Cerebellar nuclear complex (tissue), 1 donor: Measurements from ENCODE around the gene ECE2.
A peak's percentile ranks its signal among the peaks of the same experiment; 100 is the strongest.
"Not testable (repeated sequence)": the region's sequence is repeated elsewhere in the genome, so short reads cannot be mapped to it uniquely, and the experiment has no call there.

Source experiments
- DNase-seq, 2 experiments: peaks; one replicate each; lab custom pipeline; 2025; lab: John Stamatoyannopoulos, UW

The ECE2 gene

DNA sequence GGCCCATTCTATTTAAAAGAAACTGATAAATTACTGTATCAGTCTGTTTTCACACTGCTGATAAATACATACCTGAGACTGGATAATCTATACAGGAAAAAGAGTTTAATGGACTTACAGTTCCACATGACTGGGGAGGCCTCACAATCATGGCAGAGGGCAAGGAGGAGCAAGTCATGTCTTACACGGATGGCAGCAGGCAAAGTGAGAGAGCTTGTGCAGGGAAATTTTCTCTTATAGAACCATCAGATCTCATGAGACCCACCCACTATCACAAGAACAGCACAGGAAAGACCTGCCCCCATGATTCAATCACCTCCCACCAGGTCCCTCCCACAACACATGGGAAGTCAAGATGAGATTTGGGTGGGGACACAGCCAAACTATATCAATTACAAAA, 8.6 kb upstream of the ECE2 start:
- DNase-seq = not testable (repeated sequence)

DNA sequence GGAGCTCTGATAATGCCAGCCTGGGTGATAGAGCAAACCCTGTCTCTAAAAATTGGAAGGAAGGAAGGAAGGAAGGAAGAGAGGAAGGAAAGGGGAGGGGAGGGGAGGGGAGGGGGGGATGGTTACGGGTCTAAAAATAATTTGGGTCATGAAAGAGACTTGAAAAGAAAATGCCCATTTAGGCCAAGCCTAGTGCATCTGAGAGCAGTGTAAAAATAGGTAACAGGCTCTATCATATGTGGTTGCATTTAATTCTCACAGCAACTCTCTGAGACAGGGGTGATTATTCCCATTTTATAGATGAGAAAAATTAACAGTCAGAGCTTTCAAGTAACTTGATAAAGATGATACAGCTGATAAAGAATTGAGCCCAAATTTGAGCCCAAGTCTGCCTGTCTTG, 3.6 kb upstream of the ECE2 start:
- DNase-seq = no peak

DNA sequence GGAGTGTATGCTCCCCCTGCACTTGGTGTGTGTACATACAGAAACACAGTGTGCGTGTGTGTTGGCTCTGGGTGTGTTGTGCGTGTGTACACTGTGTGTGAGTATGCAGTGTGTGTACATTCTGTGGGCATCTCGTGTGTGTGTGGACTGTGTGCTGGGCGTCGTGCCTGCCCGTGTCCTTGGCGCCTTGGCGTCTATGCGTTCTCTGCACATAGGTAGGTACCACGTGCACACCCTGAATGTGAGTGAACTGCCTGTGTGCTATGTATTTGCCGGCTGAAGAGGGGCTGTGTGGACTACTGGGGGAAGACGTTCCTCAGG, 481 bp upstream of the ECE2 start:
- no peak for DNase-seq

DNA sequence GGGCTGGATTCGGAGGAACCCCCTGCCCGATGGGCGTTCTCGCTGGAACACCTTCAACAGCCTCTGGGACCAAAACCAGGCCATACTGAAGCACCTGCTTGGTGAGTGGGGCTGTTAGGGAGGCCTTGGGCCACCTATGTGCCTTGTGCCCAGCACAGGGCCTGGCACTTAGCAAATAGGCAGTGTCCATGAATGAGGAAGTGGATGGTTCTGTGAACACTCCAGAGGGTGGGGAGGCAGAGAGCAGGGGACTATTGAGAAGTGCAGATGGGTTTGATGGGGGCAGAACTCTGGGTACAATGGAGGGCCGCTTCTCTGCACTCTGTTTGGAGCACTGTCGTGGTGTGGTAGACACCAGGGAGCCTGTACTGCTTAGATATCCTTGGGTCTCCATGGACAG, 1.5 kb downstream of the ECE2 start:
- DNase-seq = no peak

DNA sequence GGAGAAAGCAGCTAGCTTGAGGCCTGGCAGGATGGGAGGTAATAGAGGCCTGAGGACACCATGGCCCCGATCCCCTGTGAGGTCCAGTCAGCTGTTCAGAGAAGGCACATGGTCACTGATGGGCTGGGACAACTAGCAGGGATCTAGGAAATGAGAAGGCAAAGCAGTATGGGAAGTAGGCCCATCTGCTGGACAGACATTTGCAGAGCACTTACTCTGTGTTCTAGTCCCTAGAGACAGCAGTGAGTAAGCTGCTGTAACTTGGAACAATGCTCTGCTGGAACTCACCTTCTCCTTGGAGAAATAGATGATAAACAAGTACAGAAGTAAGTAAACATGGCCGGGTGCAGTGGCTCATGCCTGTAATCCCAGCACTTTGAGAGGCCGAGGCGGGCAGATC, 7.1 kb downstream of the ECE2 start:
- DNase-seq = no peak

DNA sequence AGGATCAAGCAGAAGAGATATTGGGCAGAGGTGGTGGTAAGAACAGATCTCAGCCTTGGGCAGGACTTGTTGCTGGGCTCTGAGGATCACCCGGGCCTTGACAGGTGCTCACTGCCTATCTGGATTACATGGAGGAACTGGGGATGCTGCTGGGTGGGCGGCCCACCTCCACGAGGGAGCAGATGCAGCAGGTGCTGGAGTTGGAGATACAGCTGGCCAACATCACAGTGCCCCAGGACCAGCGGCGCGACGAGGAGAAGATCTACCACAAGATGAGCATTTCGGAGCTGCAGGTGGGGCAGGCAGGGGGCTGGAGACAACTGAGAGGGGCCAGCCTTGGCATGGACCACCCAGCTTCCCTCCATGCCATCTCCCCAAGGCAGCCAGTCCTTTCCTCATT, 7.9 kb downstream of the ECE2 start:
- DNase-seq = no peak

DNA sequence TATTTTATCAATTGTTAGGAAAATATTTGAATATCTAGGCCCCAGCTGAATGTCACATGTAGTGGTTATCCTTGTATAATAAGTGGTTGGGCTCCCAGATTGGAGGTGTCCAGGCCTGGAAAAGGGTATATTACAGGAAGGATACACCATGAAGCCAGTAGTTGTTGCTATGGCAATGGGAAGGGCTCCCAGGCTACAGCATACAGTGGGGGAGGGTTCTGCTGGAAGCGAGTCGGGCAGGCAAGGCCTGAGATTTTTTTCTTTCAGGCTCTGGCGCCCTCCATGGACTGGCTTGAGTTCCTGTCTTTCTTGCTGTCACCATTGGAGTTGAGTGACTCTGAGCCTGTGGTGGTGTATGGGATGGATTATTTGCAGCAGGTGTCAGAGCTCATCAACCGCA, 8.9 kb downstream of the ECE2 start:
- DNase-seq = peak in 1 of 2 experiments; percentile 9

DNA sequence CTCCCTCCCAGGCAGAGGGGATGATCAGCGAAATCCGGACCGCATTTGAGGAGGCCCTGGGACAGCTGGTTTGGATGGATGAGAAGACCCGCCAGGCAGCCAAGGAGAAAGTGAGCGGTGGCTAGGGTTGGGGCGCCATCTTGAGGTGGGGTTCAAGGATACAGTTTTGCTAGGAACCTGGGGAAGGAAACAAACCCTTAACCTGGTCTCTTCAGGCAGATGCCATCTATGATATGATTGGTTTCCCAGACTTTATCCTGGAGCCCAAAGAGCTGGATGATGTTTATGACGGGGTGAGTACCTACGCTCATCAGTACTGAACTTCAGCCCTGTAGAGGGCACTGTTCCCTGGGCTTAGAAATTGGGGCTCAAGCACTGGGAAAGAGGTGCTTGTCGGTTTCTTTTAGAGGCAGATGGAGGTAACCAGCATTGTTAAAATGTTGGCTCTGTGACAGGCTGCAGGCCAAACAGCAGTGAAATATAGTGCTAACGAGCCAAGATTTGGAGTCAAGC, 13.7 kb downstream of the ECE2 start:
- DNase-seq = no peak

DNA sequence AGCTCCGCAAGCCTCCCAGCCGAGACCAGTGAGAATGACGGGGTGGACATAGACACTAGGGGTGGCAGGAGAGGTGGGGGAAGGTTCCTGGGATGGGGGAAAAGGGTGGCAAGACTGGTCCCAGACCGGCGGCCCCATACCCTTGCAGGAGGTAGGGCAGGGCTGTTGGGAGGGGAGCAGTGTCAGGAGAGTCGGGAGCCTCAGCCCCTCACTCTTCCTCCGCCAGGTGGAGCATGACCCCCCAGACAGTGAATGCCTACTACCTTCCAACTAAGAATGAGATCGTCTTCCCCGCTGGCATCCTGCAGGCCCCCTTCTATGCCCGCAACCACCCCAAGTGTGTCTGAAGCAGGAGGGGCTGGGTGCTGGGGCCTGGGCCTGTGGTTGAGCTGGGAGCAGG, 14.5 kb downstream of the ECE2 start:
- DNase-seq = no peak

DNA sequence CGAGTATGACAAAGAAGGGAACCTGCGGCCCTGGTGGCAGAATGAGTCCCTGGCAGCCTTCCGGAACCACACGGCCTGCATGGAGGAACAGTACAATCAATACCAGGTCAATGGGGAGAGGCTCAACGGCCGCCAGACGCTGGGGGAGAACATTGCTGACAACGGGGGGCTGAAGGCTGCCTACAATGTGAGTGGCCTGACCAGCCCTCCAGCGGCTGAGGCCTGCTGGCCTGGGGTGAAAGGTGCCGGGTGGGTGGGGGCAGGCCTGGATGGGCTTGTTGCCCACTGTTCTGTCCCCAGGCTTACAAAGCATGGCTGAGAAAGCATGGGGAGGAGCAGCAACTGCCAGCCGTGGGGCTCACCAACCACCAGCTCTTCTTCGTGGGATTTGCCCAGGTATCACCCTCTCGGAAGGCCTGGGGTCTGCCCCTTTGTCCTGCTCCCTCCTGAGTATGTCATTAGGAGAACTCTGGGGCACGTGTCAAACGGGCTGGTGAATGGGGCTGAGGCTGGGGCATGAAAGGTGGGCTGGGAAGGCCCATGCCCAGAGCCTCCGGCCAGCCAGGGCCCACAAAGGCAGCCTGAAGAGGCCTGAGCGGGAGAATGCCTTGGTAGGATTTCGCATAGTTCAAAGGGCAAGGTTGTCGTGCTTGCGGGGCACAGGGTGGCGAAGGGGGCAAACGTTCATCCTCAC, 15.4 kb downstream of the ECE2 start:
- DNase-seq = no peak

DNA sequence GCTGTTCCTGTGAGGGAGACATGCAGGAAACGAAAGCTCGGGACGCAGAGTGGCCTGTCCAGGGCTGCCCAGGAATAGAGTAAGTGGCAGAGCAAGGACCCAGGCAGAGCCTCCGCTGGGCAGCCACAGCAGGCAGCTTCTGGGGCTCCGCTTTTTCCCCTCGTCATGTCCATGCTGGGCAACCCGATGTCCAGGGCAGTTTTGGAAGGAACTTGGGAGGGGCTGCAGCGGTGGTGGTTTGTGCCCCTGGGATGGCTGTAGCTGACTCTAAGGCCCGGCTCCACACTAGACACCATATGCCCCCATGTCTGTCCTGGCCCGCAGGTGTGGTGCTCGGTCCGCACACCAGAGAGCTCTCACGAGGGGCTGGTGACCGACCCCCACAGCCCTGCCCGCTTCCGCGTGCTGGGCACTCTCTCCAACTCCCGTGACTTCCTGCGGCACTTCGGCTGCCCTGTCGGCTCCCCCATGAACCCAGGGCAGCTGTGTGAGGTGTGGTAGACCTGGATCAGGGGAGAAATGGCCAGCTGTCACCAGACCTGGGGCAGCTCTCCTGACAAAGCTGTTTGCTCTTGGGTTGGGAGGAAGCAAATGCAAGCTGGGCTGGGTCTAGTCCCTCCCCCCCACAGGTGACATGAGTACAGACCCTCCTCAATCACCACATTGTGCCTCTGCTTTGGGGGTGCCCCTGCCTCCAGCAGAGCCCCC, 16.1 kb downstream of the ECE2 start:
- DNase-seq = no peak

DNA sequence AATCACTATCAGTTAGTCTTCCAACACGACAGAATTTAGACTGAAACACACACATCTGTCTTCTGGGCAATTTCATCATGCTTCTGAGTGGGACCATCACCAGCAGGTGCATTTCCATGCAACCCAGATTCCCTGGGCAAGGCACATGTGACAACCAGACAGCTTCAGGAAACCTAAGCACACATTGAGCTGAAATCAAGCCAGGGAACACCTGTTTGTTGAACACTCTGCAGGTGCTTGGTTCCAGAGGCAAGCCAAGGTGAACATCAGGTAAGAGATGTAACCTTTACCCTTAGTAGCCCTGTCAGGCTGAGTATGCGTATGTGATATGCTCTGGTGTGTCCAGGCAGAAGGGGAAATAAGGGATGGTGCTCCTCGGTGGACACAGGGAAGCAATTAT, 19.9 kb downstream of the ECE2 start:
- DNase-seq = no peak

DNA sequence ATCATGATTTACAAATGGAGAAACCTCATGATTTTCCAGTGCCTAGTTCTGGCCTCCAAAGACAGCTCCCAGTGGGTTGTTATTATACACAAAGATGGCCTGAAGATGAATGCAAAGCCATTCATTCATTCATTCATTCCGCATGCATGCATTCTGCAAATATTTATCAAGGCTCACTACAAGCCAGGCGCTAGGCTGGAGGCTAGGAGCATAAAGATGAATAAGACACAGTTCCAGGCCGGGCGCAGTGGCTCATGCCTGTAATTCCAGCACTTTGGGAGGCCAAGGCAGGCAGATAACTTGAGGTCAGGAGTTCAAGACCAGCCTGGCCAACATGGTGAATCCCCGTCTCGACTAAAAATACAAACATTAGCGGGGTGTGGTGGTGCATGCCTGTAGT, 20.8 kb downstream of the ECE2 start:
- no peak for DNase-seq

DNA sequence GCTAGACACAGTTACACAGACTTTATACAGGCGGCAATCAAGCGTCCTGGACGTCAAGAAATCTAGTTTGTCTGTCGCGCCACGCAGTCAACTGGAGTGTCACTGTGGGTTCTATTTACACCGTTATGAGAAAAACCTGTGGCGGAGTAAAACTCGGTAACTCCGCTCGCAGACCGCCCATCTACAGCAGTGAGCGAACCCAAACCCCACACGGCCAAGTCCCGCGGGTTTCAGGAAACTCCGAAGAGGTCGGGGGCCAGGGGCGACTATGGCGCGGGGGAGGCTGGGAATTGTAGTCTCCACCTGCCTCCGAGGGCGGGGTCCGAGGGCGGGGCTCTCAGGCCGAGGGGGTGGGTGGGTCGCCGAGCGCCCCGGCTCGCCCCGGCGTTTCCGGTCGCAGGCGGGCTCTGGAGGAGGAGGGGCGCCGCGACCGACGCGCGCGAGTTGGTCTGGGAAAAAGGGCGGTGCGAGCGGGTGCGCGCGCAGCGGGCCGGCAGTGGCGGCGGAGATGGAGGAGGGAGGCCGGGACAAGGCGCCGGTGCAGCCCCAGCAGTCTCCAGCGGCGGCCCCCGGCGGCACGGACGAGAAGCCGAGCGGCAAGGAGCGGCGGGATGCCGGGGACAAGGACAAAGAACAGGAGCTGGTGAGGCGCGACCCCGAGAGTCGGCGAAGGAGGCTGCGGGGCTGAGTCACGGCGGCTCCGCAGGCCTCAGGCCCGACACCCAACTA, 23.1 kb downstream of the ECE2 start, which contains the start of gene PSMD2:
TSS of gene PSMD2 (plus strand) at position 483 of the 729 bp plus-strand sequence. CDS start at position 509, 26 bp downstream.
- DNase-seq = peak; percentile 77 to 87

DNA sequence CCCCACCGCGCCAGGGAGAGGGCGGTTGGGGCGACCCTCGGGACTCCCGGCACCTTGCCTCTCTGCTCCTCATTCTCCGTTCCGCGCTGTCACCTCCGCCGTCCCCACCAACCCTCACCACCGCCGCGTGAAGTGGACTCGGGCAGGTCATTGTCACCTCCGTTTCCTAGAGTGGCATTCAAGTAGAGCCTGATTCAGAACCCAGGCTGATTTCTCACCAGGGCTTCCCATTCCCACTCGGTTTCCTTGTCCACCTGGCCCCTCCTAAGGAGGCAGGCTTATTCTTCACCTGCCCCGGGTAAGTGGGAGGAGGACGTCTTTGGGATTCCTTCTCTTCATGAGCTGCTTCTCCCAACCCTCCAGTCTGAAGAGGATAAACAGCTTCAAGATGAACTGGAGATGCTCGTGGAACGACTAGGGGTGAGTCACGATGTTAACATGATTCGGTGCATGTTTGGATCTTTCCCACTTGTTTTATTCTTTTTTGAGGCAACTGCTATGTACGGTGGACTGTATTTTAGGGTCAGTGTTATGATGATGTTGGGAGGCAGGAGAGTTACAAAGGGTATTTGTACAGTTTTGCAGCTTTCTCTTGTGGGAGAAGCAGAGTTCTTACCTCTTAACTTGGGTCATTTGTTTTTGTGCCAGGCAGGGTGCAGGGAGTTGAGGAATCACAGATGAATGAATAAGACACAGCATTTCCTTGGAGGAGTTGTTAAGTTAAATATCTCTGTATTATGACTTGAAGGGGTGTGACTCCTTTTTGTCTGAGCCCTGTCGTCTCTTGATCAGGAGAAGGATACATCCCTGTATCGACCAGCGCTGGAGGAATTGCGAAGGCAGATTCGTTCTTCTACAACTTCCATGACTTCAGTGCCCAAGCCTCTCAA, 23.9 kb downstream of the ECE2 start:
- no peak for DNase-seq

DNA sequence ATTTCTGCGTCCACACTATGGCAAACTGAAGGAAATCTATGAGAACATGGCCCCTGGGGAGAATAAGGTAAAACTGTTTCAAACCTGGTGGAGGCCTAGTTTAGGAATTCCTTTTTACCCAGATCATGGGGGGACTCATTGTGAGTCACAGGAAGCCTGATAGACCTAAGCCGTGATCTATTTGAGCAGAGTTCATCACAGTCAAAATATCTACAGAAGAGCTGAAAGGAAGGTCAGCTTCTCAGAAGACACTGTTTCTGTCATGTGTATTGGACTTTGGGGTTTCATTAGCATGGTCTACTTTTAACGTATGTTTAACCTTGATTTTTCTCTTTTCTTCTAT, 24.5 kb downstream of the ECE2 start:
- DNase-seq = no peak

DNA sequence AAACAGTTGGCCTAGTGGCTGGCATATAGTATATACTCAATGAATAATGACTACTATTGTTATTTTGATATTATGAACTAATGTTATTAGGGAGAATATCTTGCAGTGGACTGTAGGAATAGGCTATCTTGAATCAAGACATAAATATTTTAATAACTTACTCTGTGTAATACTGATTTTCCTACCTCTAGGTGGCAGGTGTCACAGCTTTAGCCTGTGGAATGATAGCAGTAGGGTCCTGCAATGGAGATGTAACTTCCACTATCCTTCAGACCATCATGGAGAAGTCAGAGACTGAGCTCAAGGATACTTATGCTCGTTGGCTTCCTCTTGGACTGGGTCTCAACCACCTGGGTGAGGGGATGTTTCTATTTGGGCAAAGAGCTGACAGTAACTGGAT, 29.8 kb downstream of the ECE2 start:
- DNase-seq = no peak

DNA sequence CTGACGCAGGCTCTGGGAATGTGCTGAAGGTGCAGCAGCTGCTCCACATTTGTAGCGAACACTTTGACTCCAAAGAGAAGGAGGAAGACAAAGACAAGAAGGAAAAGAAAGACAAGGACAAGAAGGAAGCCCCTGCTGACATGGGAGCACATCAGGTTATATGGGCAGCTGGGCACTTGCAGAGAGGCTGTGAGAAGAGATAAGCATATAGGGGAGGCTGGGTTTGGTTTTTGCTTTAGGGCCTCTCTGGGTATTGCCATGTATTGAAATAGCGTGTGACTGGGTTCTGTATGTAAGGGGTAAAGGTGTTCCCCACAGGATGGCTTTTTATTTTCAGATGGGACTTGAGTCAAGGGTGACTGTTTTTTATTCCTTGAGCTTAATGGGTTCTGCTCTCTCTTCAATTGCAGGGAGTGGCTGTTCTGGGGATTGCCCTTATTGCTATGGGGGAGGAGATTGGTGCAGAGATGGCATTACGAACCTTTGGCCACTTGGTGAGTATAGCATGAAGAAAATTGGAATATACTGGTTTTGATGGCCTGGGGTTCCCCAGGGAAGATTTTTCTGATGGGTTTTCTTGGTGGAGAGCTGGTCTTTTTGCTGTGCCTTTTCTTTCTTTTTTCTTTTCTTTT, 30.6 kb downstream of the ECE2 start:
- DNase-seq = no peak

DNA sequence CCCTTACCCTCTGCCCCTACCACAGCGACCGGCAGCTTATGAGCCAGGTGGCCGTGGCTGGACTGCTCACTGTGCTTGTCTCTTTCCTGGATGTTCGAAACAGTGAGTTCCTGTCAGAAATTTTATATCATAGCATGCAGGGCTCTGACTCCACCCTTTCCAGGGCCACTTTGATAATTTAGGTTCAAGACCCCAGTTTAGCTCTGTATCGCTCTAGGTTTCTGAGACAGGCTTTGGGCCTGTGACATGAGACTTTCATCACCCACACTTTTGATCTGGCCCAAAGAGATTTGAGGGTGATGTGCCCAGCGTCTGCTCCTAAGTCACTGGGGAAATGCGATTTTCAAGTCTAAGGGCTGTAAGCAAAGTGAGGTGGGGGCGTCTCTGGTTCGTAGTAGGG, 32.1 kb downstream of the ECE2 start:
- no peak for DNase-seq

DNA sequence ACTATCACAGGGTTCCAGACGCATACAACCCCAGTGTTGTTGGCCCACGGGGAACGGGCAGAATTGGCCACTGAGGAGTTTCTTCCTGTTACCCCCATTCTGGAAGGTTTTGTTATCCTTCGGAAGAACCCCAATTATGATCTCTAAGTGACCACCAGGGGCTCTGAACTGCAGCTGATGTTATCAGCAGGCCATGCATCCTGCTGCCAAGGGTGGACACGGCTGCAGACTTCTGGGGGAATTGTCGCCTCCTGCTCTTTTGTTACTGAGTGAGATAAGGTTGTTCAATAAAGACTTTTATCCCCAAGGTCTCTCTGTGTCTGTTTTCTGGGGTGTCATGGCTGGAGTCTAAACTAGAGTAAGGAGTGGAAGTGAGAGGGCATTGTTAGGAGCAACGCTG, 32.9 kb downstream of the ECE2 start:
- no peak for DNase-seq

DNA sequence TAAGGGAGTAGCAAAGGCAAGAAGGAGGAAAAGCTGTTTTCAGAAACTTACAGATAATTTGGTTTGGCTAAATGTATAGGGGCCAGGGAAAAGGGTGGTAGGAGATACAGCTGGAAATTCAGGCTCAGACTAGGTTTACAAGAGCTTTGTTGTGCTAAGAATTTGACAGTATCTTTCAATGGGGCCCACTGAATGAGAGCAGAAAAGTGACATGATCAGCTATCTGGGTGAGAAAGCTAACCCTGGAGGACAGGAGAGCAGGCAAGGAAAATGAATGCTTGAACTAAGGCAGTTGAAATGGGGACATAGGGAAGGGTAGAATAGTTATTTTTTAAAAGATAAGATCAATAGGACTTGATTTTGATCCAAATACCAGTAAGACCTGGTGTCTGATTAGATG, 35.8 kb downstream of the ECE2 start:
- no peak for DNase-seq

DNA sequence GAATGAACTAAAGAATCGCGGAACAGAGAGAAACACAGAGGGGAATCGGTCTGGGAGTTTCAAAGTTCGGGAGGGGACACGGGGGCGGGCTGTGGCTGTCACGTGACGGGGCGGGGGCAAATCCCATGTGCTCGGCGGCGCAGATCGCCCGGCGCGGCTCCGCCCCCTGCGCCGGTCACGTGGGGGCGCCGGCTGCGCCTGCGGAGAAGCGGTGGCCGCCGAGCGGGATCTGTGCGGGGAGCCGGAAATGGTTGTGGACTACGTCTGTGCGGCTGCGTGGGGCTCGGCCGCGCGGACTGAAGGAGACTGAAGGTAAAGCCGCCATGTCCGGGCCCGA, 38.5 kb downstream of the ECE2 start, which contains the start of gene EIF4G1:
TSS of gene EIF4G1 (plus strand) at position 244 of the 337 bp plus-strand sequence. CDS start 1,191 bp downstream, outside the sequence.
- peak; percentile 35 to 61 for DNase-seq
